Fibroblast of the conjunctiva (primary cell): ENCODE data around the gene RET.

Experiments
- DNase-seq: peaks from one replicate; pipeline ENCODE4 v3.0.0-alpha.2; 2010; ENCODE audit warnings: low read depth

The RET gene

DNA sequence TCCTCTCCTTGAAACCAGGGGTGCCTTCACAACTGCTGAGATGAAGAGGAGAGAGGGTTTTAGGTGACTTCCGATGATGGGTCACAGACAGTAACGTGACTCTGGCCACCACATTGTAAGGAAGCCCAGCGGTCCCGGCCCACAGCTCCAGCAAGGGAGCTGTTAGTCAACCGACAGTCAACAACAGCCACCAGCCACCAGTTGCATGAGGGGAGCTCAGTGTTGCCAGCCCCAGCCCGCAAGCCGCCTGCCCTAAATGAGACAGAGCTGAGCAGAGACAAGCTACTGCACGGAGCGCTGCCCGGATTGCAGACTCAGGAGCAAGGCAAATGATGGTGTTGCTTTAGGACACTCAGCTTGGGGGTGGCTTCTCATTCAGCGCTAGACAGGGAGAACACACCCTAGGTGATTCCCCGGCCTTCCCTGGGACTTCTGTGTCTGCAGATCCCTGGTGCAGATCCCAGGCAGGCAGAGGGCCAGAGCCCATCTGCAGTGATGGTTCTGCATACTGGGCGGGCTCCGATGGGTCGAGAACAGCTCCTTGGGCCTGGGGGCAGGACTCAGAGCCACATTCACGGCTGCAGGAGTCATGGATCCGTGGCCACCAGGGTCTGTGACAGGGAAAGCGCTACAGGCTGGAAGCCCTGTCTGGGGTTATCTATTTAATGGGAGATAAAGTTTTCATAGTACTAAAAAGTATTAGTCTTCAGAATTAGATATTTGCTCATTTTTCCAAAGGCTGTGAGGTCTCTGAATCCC lies 14.3 kb upstream of the RET start:
- no peak for DNase-seq

DNA sequence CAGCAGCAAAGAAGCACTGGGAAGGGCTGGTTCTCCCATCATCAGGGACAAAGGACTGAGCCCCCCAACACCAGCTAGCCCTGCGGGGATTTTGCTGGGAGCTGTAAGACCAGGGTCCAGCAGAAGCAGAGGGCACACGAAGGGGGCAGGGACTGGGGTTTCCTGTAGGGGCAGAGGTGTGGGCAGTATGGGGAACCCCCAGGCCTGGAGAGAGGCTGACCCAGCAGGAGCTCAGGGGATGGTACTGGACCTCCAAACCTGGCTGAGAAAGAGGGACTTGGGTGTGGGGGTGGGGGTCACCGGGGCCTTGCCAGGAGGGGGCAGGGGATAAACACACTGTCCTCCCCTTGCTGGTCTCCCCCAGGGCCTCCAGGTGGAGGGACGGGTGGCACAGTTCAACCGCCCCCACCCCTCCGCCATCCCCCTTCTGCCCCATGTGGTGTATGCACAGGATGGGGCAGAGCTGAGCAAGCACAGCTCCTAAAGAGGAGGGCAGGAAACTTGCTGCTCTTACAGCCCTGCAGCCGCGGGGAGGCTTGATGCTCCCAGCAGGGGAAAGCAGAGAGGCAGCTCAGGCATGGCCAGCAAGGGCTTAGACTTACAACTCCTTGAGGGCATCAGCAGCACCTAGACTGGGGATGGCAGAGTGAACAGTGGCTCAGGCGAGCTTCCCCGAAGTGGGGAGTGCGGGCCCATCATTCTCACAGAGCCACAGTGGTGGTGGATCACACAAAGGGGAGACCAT lies 12.4 kb upstream of the RET start:
- DNase-seq: no peak

DNA sequence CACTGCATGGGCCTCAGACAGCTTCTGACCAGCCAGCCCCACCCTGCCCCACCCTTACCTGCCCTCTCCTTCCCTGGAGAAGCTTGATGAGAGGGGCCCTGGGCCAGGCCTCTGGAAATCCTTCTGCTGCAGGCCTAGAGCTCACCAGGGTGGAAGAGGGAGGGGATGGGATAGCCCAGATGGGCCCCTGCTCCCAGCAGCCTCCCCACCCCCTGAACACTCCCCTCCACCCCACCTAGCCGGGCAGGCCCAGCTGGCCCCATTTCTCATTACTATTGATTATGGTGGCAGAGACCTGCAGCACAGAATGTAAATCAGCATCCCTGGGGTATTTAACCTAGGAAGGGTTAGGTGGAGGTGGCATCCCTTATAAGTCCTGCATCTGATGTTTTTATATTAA lies 11.6 kb upstream of the RET start:
- no peak for DNase-seq

DNA sequence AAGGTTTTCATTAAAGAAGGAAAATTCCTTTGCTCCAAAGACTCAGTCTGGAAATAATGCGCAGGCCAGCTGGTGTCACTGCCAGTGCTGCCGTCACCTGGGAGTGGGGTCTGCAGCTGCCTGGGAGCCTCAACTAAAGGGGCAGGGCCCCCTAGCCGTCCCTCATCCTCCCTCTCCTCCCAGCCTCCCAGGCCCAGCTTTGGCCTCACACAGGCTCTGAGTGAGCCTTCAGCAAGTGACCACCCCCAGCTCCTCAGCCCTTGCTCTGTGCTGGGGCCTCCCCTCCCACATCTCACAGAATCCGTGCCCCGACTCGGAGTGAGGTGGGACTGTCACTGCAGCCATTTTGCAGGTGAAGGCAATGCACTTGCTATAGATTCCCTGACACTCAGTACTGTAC lies 11.1 kb upstream of the RET start:
- no peak for DNase-seq

DNA sequence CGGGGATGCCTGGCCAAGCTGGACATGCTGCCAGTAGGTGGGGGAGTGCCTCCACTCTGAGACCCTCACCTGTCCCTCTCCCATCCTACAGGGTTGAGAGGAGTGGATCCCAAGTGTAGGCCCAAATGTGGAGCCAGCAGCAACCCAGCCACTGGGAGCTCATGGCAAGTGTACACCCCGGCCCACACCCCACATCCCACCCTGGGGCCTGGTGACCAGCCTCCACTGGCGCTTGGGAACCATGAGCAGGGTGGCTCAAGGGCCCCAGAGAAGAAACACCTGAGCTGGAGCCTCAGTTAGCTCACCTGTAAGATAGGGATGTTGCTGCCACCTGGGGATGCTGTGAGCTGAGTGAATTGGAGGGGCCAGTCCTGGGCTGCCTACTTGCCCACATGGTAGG lies 10.4 kb upstream of the RET start:
- no peak for DNase-seq

DNA sequence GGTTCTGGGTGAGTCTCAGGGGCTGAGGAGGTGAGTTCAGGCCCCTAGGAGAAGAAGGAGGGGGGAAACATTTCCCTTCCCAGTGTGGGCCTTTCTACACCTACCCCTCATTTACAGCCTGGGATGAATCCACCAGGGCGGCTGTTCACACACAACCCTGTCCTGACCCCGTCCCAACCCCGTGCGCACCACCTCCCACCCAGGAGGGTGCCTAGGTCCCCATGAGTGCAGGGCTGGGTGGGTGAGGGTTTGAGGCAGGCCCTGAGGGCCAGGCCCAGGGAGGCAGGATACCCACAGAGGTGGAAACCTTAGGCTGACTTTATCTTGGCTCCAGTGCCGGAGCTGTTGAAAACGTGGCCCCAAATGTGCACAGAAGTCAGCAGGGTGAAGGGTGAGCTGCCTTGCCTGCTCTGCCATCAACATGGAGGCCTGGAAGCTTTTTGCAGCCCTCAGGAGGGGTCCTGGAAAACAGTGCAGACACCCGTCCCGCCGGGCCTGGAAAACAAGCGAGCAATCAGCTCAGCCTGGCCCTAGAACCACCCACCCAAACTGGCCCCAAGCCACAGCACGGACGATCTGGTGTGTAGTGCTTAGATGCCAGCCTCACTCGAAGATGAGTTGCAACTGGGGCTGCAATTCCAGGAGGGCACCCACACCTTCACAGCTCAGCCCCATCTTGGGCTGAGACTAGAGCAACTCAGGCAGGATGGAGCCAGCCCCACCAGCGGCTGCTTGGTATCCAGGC lies 9.3 kb upstream of the RET start:
- no peak for DNase-seq

DNA sequence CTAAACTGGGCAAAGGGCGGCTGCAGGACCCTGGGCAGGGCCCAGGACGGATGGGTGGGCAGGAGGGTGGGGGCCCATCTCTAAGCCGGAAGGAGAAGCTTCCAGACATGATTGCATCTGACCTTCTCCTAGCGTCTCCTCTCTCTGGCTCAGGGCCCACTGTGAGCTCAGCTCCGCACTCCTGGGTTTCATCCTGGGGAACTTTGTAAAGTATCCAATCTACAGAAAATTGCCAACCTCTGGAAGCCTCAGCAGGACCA lies 8.8 kb upstream of the RET start:
- no peak for DNase-seq

DNA sequence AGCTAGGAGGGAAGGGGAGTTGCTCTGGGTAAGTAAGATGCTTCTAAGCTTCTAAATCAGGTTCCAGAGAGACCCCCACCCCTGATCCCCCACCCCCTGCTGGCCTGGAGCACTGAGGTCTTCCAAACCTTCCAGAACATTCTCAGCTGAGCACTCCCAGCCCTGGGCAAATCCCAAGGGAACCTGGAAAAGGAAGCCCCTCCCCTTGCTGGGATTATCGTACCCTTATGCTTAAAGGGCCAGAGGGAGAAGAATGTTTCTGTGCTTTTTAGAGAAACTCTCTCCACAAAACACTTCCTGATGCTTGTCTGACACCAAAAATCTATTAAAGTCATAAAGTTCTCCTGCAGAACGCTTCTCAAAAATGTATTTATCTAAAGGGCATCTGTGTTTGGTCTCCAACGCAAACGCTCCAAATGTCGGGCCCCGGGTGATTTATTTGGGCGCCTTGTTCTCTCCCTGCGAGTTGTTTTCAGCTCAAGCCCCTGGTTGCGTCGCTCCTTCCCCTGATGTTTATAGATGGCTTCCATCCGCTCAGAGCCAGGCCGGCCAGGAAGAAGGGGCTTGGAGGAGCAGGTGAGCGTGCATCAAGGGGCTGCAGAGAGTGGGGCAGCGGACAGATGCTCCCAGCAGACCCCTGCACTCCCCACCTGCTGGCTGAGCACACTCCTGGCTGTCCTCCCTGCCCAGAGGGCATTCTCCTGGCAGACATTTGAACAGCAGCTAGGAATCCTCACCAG lies 8.2 kb upstream of the RET start:
- DNase-seq: no peak

DNA sequence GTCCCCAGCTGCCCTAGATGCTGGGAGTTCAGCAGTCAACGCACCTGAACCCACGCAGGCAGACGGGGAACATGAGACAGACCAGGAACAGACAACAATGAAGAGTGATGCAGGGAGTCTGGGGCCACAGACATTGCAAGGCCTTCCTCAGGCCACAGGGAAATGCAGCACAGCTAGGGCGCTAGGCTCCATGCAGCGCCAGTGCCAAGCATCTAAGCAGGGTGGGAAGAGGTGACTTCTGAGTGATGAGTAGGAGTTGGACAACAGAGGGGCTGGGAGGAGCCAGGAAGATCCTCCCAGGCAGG lies 7.7 kb upstream of the RET start:
- no peak for DNase-seq

DNA sequence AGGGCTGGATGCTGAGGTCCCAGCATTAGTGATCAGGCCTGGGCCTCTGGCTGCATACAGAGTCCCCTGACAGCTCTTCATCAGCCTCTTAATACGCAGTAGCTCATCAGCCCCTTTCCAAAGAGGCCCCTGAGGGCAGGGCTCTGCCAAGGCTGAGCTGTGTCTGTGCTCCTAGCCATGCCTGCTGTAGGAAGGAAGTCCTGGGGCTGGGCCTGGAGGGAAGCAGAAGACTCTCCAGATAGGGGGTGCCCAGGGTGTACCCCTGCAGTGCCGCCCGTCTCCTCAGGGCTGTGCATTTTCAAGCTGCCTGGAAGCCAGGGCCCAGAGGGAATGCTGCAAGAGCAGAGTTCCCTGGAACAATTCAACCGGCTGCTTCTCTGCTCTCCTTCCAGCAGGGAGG lies 7.3 kb upstream of the RET start:
- DNase-seq: no peak

DNA sequence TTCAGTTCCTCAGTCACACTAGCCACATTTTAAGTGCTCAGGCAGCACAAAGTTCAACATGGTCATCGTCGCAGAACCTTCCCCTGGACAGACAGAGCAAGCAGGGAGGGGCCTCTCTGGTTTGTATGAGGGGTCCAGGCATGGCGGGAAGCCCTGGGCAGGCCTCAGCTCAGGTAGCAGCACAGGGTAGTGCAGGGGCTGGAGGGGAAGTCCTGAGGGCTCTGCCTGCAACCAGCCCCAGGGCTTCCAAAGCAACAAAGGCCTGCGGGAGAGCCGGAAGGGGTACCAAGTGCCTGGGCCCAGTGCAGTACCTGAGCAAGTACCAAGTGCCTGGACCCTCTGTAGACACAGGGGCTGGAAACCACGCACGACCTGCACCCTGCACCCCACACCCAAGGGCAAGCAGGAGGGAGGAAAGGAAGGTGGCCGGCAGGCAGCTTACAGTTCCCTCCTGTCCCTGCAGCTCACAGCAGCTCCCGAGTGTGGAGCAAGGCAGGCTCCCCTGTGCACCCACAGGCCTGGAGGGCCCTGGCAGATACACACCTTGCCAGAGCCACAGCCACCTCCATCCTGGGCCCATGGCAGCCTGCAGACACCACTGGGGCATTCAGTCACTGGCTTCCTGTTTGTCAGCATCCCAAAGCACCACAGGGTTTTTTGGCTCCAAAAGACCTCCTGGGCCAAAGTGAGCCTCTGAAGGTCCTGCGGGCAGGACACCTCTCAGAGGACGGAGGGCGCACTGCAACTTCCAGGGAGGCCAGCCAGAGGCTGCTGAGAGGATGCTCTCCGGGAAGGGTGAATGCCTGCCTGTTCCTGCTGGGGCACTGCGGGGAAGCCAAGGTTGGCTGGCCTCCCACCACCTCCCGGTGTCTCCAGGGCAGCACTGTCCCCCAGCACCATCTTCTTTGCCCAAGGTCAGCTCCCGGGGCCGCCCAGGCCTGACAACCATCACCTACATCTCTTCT lies 6.5 kb upstream of the RET start:
- no peak for DNase-seq

DNA sequence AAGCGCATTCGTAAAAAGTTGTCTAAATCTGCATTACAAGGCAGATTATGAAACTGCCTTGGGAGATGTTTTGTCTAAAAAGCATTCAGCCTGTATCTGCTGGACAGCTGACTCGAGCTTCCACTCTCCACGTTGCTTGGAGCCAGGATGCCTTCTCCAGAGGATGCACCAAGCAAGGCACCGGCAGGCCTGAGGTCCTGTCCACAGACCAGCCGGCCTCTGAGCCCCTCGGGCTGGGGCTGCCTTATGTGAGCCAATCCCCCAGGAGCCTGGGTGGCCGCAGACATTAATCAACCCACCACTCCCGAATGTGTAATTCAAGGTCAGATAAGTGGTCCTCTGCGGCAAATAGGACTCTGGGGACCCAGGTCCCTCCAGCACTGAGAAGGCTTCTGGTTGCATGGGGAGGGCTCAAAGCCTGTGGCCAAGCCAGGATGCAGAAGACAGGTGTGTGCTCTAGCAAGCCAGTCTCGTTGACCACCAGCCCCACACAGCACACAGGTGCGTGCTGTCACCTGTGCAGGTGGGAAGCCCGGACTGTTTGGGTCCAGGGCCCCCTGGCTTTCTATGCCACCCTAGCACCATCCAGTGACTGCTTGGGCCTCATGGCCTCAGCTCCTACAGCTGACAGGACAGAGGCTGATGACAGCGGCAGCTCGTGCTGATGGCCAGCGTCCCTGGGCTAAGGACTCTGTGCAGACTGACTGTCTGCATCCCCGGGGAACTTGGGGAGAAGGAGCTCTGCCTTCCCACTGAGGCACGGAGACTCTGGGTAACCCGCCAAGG lies 4.8 kb upstream of the RET start:
- no peak for DNase-seq

DNA sequence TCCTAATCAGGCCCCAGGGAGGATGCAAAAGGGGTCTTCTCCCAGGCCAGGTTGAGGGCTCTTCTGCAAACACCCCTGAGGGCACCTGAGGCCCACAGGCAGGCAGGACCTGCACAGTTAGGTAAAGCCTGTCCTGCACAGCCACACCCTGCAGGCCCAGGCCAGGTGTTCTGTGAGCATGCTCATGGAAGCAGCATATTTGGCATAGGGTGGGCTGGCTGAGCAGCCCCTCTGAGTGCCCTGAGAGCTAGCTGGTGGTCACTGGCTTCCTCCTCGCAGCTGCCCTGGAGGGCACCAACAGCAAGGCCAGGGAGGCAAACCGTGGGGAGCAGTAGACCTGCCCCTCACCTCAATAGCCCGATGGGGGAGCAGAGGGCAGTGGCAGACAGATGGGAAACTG lies 3.7 kb upstream of the RET start:
- DNase-seq: no peak

DNA sequence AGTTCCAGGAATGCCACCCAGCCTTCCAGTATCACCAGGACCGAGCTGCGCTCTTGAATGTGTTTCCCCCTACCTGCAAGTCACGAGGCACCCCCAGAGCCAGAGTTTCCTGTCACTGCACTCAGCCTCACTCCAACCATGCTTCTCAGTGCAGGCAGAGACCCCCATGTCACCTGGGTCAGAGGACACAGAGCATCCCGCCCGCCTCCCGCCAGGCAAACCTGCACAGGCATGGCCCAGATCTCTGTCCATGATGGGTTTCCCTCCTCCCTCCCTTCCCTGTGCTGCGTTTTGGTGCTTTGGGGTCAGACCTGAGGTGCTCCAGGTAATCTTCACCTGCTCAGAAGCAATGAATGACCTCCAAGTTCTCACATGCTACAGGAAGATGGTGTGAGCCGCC lies 3.1 kb upstream of the RET start:
- no peak for DNase-seq

DNA sequence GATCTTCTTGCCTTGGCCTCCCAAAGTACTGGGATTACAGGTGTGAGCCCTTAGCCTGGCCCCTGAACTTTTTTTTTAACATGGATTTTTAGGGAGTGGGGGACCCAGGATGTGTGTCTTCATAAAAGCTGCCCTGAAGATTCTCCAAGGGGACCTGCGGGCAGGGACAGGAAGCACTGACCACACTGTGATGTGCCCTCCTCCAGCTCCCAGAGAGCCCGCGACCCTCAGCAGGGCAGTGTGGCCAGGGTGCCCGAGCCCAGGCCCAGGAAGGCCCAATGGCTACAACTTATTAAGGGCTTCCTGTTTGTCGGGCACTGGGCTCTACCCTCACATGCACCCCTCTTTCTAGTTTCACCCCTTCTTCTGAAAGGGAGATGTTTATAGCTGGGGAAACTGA lies 2.5 kb upstream of the RET start:
- no peak for DNase-seq

DNA sequence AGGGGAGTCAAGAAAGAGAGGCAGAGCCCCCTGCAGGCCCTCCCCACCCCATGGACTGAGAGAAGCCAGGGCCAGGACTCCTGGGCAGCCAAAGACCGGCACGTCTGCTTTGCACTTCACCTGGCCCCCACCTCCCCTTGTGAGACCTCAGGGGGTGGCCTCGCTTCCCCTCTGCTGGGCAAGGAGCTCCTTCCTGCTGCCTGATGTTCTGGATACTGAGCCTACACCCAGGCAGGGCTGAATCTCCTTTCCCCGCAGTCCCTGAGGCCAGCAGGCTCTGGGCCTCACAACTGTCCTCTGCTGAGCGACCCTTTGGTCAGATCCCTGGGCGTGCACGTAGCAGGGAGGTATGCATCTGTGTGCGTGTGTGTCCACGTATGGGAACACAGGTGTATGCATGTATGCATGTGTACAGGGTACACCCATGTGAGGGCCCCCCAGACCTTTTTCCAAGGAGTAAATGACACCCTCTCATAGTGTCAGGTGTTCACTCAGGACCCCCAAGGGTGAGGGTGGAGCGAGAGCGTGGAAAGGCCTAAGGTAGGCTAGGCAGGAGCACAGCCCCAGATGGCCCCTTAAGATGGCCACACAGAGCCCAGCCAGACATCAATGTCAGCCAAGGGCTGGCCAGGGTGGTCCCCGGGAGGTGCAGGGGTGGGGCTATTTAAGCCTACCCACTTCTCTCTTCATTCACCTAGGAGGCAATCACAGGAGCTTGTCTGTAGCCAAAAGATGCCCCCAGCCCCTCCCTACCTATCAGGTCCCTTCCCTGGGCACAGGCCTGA lies 1.9 kb upstream of the RET start:
- no peak for DNase-seq

DNA sequence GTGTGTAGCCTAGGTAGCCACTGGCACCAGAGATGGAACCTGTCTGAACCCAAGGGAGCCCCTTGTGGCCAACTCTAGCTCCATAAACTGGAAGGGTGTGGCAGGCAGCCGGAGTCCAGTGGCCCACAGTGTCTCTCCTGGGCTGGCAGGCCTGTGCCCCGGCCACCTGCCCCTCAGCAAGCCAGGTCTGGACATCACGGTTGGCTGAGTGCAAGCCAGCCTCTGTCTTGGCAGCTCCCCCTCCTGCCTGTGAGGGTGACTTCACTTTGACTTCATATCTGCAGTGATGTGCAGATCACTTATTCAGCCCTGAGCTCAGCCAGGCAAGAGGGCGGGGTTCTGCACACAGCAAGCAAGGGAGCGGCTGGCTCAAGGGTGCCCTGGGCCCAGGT lies 1.3 kb upstream of the RET start:
- no peak for DNase-seq

DNA sequence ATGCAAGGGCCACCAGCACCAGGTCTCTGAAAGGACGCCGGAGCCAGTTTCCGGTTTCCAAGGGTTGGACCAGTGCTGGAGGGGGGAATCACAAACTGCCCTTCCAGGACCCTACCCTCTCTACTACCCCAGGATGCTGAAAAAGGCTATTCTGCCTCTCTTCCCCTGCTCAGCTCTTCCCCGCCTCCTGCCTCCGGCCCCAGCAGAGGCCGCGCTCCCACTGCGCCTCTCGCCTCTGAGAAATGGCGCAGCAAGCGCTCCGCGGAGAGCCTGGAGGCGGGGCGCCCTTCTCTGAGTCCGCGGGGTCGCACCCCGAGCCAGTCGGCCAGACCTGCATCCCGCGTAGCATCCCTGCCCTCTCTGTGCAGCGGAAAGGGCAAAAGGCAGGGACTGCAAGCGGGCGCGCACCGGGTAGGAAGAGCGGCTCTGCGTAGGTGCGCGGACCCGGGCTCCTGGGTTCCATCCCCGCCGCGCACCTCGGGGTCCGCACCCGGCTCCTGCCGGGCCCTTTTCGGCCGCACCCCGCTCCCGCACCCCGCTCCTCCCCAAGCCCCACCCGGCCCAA lies 476 bp upstream of the RET start:
- DNase-seq: no peak

DNA sequence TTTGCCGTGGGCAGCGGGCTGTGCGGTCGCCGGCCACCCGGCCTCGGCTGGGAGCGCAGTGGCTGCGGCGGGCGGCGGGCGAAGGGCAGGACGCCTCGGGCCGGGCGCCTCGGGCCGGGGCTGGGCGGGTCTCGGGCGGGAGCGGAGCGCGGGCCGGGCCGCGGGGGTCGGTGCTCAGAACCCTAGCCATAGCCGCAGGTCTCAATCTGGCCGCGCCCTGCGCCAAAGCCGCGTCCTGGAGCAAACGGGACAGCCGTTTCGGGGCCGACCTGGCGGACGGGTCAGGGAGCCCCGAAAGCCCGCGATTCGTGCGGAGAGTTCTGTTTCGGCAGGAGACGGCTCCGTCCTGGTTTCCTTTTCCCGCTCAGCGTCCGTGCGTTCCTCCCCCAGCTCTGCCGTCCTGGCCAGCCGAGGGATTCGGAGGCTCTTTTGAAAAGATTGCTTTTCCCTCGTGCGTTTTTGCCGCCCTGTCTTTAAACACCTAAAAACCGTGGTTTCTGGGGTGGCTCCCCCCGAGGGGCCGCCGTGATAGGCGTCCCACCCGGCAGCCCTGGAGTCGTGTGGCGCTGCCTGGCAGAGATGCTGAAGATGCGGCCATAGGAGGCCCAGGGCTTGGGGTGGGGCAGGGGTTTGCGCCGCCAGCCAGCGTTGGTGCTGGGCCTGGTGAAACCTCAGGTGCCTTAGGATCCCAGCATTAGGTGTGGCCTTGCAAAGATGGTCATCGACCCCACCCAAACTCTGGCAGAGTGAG lies 727 bp downstream of the RET start:
- no peak for DNase-seq
